Mucosa of rectum (tissue), 2 donors: ENCODE data around the gene SLAMF1.

Source experiments
- H3K27ac ChIP-seq, 2 donors: one replicate each; pipeline ENCODE4 v1.7.0; 2013; ENCODE audit warnings: inconsistent platforms in 2 of 2, low read depth in 2 of 2, low read length in 2 of 2
- H3K27me3 ChIP-seq, 2 donors: one replicate each; pipeline ENCODE4 v1.7.0; 2013; ENCODE audit warnings: low read length in 2 of 2; ENCODE audit not compliant: control insufficient read depth in 2 of 2, insufficient read depth in 2 of 2
- H3K36me3 ChIP-seq, 2 donors: one replicate each; pipeline ENCODE4 v1.7.0; 2013; ENCODE audit warnings: low read length in 2 of 2; ENCODE audit not compliant: control insufficient read depth in 2 of 2, insufficient read depth in 2 of 2
- H3K4me1 ChIP-seq, 2 donors: one replicate each; pipeline ENCODE4 v1.7.0; 2013; ENCODE audit warnings: low read length in 2 of 2, mild to moderate bottlenecking in 1 of 2; ENCODE audit not compliant: control insufficient read depth in 2 of 2, insufficient read depth in 2 of 2
- H3K4me3 ChIP-seq, 2 donors: one replicate each; pipeline ENCODE4 v1.7.0; 2013; ENCODE audit warnings: low read length in 2 of 2
- H3K9ac ChIP-seq, 2 donors: one replicate each; pipeline ENCODE4 v1.7.0; 2013; ENCODE audit warnings: low read length in 2 of 2, low read depth in 1 of 2, mild to moderate bottlenecking in 1 of 2
- H3K9me3 ChIP-seq, 2 donors: one replicate each; pipeline ENCODE4 v1.7.0; 2013; ENCODE audit warnings: low read length in 2 of 2; ENCODE audit not compliant: control insufficient read depth in 2 of 2
- donor health status: healthy.
- donor health status: Normal muscosa, but diverticular disease.

Gene SLAMF1

DNA sequence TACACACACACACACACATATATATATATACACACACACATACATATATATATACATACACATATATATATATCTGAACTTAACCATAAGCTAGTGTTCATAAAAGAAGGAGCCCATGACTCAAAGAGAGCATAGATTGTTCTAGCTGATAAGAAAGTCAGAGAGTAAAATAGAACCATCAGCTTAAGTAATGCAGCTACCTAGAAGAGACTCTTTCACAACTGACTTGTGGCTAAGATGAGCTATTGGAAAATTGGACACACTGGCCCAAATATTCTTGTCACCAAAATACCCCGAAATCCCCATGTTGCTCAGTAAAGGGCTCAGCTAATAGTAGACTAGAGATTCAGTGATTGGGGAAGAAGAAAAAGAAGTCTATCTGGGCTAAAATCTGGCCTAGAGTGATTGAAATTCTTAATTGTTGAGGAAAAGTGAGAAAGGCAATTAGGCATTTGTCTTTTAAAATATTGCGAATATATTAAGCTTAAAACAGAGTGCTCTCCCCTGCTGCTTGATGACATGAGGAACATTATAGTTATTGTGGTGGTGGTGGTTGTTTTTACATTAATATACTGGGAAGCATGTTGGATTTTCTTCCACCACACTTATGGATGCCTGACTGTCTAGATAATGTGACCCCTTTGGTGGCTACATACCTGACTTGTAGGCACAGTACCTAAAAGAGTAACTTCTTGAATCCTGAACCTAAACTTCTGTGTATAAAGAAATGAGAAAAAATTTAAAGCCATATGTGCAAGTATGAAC is 6.3 kb downstream of the SLAMF1 start:
- no peaks in the 10 kb centered on the region for H3K36me3 ChIP-seq
- H3K9me3 ChIP-seq: no peaks in the 10 kb centered on the region
- no peak overlapping the region for H3K4me3 ChIP-seq
- peaks cover 0 to 7% of the 10 kb centered on the region in 2 donors for H3K4me1 ChIP-seq
- H3K9ac ChIP-seq: no peak overlapping the region
- H3K27me3 ChIP-seq: no peaks in the 10 kb centered on the region
- peak overlapping the region; percentile 13 to 21 for H3K27ac ChIP-seq

DNA sequence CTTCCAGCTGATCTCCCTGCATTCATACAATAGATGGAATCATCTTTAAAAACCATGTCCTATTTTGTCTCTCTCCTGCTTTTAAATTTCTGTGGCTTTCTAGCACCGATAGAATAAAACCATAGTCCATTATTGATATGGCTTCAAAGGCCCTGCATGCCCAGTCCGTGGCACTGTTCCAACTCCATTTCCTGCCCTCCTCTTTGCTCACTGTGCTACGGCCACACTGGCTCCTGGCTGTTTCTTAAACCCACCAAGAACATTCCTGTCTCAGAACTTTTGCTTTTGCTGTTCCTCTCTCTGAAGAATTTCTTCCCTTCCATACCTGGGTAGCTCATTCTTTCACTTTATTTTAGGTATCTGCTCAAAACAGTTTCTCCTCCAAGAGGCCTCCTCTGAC is 7.2 kb downstream of the SLAMF1 start:
- Histone ChIP-seq H3K36me3 (no peaks in the 10 kb centered on the region), H3K4me3 (no peak overlapping the region), H3K9me3 (no peaks in the 10 kb centered on the region), H3K27ac (no peak overlapping the region), H3K4me1 (peaks cover 0 to 7% of the 10 kb centered on the region in 2 donors), H3K27me3 (no peaks in the 10 kb centered on the region), H3K9ac (no peak overlapping the region)

DNA sequence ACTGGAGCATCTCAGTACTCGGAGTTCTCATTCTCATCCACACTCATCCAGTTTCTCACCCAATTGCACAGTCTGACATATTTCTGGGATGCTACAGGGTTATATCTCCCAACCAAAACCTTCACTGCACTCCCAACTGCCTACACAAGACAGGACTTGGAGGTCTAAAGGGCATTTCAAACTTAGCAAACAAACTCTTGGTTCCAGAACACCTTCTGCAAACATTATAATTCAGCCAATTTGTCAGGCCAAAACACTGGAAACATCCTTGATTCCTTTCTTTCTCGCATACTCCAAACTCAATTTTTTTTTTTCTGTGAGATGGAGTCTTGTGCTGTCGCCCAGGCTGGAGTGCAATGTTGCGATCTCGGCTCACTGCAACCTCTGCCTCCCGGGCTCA is 7.9 kb downstream of the SLAMF1 start:
- Histone ChIP-seq H3K4me1 (peaks cover 0 to 7% of the 10 kb centered on the region in 2 donors), H3K36me3 (no peaks in the 10 kb centered on the region), H3K9ac (no peak overlapping the region), H3K27me3 (no peaks in the 10 kb centered on the region), H3K4me3 (no peak overlapping the region), H3K27ac (peak overlapping the region; percentile 29 to 57), H3K9me3 (no peaks in the 10 kb centered on the region)

DNA sequence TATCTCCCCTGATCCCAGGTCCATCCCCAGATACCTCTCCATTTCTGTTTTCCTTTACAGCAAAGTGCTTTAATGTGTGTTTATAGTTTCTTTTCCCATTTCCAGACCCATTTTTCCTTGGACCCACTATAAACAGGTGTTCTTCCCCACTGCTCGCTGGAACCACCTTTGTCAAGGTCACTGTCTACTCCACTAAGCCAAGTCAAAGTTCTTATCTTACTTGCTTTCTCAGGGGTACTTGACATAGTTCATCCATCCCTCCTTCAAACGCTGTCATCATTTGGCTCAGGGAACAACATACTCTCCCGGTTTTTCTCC is 8.3 kb downstream of the SLAMF1 start:
- Histone ChIP-seq H3K4me3 (peak overlapping the region in 1 of 2 donors; percentile 13), H3K9ac (peak overlapping the region in 1 of 2 donors; percentile 41), H3K36me3 (no peaks in the 10 kb centered on the region), H3K27ac (peak overlapping the region; percentile 29 to 57), H3K4me1 (peaks cover 0 to 7% of the 10 kb centered on the region in 2 donors), H3K9me3 (no peaks in the 10 kb centered on the region), H3K27me3 (no peaks in the 10 kb centered on the region)

DNA sequence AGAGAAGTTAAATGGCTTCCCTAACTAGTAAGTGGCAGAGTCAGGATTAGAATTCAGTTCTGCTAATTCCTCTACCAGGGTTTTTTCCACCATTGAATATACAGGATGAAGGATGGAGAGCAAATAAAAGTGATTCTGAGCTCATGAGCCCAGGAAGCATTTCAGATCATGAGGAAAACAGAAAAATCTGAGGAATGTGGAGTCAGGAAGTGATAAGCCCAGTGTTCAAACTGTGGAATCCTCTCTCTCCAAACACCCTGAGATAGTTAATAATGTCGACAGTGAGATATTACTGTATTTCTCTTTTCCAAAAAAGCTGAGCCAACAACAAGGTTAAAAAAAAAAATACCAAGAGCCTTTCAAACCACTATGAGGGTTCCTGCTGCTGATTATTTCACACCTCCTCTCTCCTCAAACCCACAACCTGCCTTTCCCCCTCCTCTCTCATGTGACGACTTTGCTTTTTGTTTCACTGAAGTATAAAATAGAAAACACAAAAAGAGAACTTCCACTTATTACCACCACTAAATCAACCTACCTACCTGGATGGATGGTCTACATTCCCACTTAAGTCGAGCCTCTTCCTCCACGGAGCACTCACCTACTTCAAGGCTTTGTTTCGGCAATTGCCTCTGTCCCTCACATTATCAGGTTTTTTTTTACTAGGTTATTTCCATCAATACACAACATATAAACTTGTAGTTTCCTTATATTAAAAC is 8.9 kb downstream of the SLAMF1 start:
- H3K4me3 ChIP-seq: no peak overlapping the region
- peak overlapping the region; percentile 29 to 57 for H3K27ac ChIP-seq

DNA sequence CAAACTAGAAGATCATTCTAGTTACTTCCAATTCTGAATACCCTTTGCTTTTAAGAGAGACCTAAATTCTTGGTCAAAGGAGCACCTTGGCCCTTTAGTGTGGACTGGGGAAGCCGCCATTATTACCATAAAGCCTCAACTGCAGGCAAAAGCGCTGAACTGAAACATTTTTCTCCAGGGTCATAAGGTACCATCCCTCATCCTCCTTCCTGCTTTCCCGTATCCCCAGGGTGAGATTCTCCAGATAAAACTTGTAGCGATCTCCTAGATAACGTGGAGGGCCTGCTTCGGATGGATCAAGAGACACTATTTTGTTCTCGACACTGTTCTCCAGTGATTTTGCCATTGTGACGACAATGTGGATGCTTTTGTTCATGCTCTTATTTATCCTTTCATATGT is 9.8 kb downstream of the SLAMF1 start:
- Histone ChIP-seq H3K4me1 (peaks cover 0 to 7% of the 10 kb centered on the region in 2 donors), H3K9me3 (no peaks in the 10 kb centered on the region), H3K4me3 (no peak overlapping the region), H3K36me3 (no peaks in the 10 kb centered on the region), H3K27ac (no peak overlapping the region), H3K27me3 (no peaks in the 10 kb centered on the region), H3K9ac (no peak overlapping the region)

More for the DNA sequence above, 8.9 kb downstream of the SLAMF1 start:
- peaks cover 0 to 7% of the 10 kb centered on the region in 2 donors for H3K4me1 ChIP-seq
- no peaks in the 10 kb centered on the region for H3K27me3 ChIP-seq
- peak overlapping the region in 1 of 2 donors; percentile 41 for H3K9ac ChIP-seq
- H3K36me3 ChIP-seq: no peaks in the 10 kb centered on the region
- no peaks in the 10 kb centered on the region for H3K9me3 ChIP-seq

DNA sequence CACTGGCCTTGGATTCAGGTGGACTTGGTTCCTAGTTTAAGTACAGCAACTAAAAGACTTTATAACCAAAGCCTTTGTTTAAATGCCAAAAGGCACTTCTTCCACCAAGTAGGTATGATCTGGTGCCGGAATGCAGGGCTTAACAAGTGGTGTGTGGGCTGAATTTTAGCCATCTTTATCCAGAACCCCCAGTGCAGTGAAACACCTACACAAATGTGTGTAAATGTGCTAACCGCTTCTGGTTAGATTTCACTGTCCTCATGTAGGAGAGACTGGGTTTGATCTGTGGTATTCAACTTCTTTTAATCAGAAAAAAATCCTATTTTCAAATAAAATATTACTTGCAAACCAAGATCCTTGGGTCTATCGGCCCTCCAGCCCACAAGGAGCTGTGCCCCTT is 10.3 kb downstream of the SLAMF1 start:
- Histone ChIP-seq H3K4me3 (no peak overlapping the region), H3K36me3 (no peaks in the 10 kb centered on the region), H3K9me3 (no peaks in the 10 kb centered on the region), H3K9ac (no peak overlapping the region), H3K4me1 (peaks cover 0 to 7% of the 10 kb centered on the region in 2 donors), H3K27me3 (no peaks in the 10 kb centered on the region), H3K27ac (no peak overlapping the region)

DNA sequence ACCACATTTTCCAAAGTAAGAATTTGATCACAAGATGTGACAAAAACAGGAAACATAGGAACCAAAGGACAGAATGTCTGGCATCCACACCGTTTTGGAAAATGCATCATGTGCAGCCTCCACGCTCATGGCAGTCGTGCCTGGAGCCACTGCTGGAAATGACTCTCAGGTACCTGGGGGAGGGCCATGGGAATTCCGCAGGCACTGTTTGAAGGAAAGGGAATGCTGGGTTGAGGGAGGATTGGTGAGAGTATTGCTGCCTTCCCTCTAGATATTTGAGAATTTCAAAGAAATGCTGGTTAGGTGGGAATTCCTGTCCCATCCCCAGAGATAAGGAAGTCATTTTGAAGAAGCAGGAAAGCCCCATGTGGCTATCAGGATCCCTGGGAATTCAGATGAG is 10.8 kb downstream of the SLAMF1 start:
- H3K4me3 ChIP-seq: no peak overlapping the region
- no peaks in the 10 kb centered on the region for H3K27me3 ChIP-seq
- H3K9me3 ChIP-seq: no peaks in the 10 kb centered on the region
- H3K27ac ChIP-seq: no peak overlapping the region
- H3K4me1 ChIP-seq: peaks cover 0 to 7% of the 10 kb centered on the region in 2 donors
- H3K36me3 ChIP-seq: no peaks in the 10 kb centered on the region
- H3K9ac ChIP-seq: no peak overlapping the region

DNA sequence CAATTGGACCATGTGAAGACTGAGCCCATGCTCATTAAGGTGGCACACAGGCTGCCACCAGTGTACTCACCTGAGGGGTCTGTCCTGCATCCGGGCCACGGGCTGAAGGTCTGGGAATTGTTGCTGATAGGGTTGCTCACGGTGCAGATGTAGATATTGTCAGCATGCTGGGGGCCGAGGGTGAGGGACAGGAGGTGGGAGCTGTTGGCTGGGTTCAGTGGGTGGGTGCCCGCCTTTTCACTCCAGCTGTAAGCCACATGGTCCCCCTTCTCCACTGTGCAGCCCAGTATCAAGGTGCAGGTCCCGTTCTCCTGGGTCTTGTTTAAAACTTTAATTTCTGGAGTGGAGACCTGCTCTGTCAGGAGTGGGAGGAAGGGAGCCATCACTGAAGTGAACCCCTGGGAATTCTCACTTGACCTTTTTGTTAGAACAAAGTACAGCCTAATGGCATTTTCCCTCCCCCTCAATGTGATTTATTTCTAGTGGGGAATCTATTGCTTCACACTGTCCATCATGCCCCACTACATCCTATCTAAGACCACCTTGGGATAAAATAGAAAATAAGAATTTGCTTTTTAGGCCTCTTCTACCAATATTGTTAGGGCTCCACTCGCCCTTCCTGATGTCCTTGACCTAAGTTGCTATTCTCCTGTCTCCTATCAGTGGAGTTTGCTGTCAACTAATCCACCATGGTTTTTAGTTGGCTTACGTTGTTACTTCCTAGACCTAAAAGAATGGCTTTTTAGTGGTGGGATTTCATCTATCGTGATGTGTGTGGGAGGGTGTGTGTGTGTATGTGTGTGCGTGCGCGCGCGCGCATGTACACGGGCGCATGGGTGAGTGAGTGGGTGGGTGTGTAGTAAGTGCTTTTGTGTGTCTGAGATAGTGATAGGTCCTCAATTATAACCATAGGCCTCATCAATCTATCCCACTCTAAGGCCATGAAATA is 12.0 kb downstream of the SLAMF1 start:
- H3K27ac ChIP-seq: no peak overlapping the region
- H3K9me3 ChIP-seq: no peaks in the 10 kb centered on the region
- H3K27me3 ChIP-seq: no peaks in the 10 kb centered on the region
- no peaks in the 10 kb centered on the region for H3K36me3 ChIP-seq
- H3K4me3 ChIP-seq: no peak overlapping the region
- no peak overlapping the region for H3K9ac ChIP-seq
- H3K4me1 ChIP-seq: peaks cover 0 to 7% of the 10 kb centered on the region in 2 donors
